Neural progenitor cell (in vitro differentiated cells): Measurements from ENCODE around the gene DVL2. TPM values are rescaled to one million over a fixed set of nuclear protein-coding genes. Genes with fewer than 3 reads are reported as not detected.

Experiments used
- DNase-seq: peaks from one replicate; pipeline ENCODE4 v3.0.0-alpha.2; 2016; ENCODE audit warnings: low spot score
- H2AFZ ChIP-seq: fragments of 200-600 bp; sonication (generic); replicated peaks from 2 replicates; pipeline ENCODE4 v1.6.1; 2016; ENCODE audit warnings: antibody characterized with exemption
- H3F3A ChIP-seq: fragments of 200-600 bp; sonication (generic); 2 replicates; pipeline ENCODE4 v1.6.1; 2016; ENCODE audit warnings: antibody characterized with exemption, low read depth
- H3K27ac ChIP-seq: fragments of 200-600 bp; sonication (generic); 2 replicates; pipeline ENCODE4 v1.5.1; 2016; ENCODE audit warnings: mild to moderate bottlenecking
- H3K27me3 ChIP-seq: fragments of 200-600 bp; sonication (generic); 2 replicates; pipeline ENCODE4 v1.6.1; 2016; ENCODE audit warnings: mild to moderate bottlenecking, moderate library complexity
- H3K36me3 ChIP-seq: fragments of 200-600 bp; sonication (generic); 2 replicates; pipeline ENCODE4 v1.5.1; 2016
- H3K4me1 ChIP-seq: fragments of 200-600 bp; sonication (generic); 2 replicates; pipeline ENCODE4 v1.6.1; 2016; ENCODE audit warnings: mixed run types
- H3K4me2 ChIP-seq: fragments of 200-600 bp; sonication (generic); 2 replicates; pipeline ENCODE4 v1.6.1; 2016
- H3K4me3 ChIP-seq: fragments of 200-600 bp; sonication (generic); 2 replicates; pipeline ENCODE4 v1.5.1; 2016
- H3K79me2 ChIP-seq: fragments of 200-600 bp; sonication (generic); 2 replicates; pipeline ENCODE4 v1.6.1; 2016; ENCODE audit warnings: low read depth
- H3K9ac ChIP-seq: fragments of 200-600 bp; sonication (generic); 2 replicates; pipeline ENCODE4 v1.6.1; 2016
- H3K9me3 ChIP-seq: fragments of 200-600 bp; sonication (generic); 2 replicates; pipeline ENCODE4 v1.5.1; 2016; ENCODE audit warnings: low read depth
- H4K20me1 ChIP-seq: fragments of 200-600 bp; sonication (generic); 2 replicates; pipeline ENCODE4 v1.6.1; 2016; ENCODE audit warnings: low read depth
- H3K27ac Mint-ChIP-seq: 3 replicates; pipeline ENCODE4 v1.8.0; 2021; ENCODE audit warnings: mixed read lengths
- H3K27me3 Mint-ChIP-seq: 2 replicates; pipeline ENCODE4 v1.8.0; 2022; ENCODE audit warnings: low read depth, mild to moderate bottlenecking, inconsistent platforms, moderate library complexity, mixed read lengths; ENCODE audit not compliant: insufficient read depth
- H3K36me3 Mint-ChIP-seq: 3 replicates; pipeline ENCODE4 v1.8.0; 2021; ENCODE audit warnings: mixed read lengths
- H3K4me1 Mint-ChIP-seq: 3 replicates; pipeline ENCODE4 v1.8.0; 2021; ENCODE audit warnings: mixed read lengths
- H3K4me3 Mint-ChIP-seq: 3 replicates; pipeline ENCODE4 v1.8.0; 2021; ENCODE audit warnings: mild to moderate bottlenecking, moderate library complexity, mixed read lengths
- H3K9me3 Mint-ChIP-seq: 3 replicates; pipeline ENCODE4 v1.8.0; 2020; ENCODE audit warnings: mixed read lengths
- EZH2 ChIP-seq: fragments of 200-600 bp; sonication (generic); IDR thresholded peaks from 2 replicates; pipeline ENCODE4 v1.6.1; 2017; ENCODE audit warnings: antibody characterized with exemption, mild to moderate bottlenecking, moderate library complexity
- EZH2phosphoT487 ChIP-seq: fragments of 200-600 bp; sonication (generic); IDR thresholded peaks from 2 replicates; pipeline ENCODE4 v1.6.1; 2017; ENCODE audit warnings: antibody characterized with exemption
- total RNA-seq: library from RNA; depleted of rRNA; stranded (reverse); fragments of >200 nt; gene quantifications from 2 replicates; pipeline ENCODE4 v1.2.3, GENCODE V29; 2015; ENCODE audit warnings: low replicate concordance
- TF ChIP-seq, protein P1 (sequence below): fragments of 200-600 bp; sonication (generic); IDR thresholded peaks from 2 replicates; pipeline ENCODE4 v1.5.1; 2017; ENCODE audit warnings: antibody characterized with exemption, mild to moderate bottlenecking

Gene DVL2
- total RNA-seq, 1 donor from 2014 or later = 43.9 TPM

DNA sequence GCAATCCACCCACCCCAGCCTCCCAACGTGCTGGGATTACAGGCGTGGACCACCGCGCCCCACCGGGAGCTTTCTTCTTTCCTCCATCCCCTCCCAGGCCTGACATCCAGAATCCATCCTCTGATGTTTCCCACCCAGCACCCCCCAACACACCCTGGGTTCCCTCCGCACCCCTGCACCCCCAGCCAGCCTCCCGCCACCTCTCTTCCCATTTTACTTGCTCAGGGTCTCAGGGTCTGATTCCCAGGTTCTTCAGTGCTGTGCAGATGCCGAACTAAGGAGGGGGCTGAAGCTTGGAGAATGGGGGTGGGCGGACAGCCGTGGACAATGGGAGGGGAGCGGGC lies 55.4 kb downstream of the DVL2 start:
- no peak overlapping the region for H3K9ac ChIP-seq
- H3F3A ChIP-seq = peaks cover 27% of the 10 kb centered on the region
- H3K4me2 ChIP-seq = no peak overlapping the region
- no peak overlapping the region for H3K27ac Mint-ChIP-seq
- H3K4me1 Mint-ChIP-seq = peaks cover 24% of the 10 kb centered on the region
- H2AFZ ChIP-seq = no peak overlapping the region
- H3K9me3 ChIP-seq = no peaks in the 10 kb centered on the region
- H3K36me3 Mint-ChIP-seq = no peaks in the 10 kb centered on the region
- no peak for DNase-seq
- peaks cover 8% of the 10 kb centered on the region for H3K4me1 ChIP-seq
- no peaks in the 10 kb centered on the region for H3K79me2 ChIP-seq
- H3K27me3 Mint-ChIP-seq = peaks cover 3% of the 10 kb centered on the region
- H3K4me3 ChIP-seq = no peak overlapping the region
- no peaks in the 10 kb centered on the region for H3K36me3 ChIP-seq
- no peaks in the 10 kb centered on the region for H3K9me3 Mint-ChIP-seq
- H3K4me3 Mint-ChIP-seq = no peak overlapping the region
- TF ChIP-seq EZH2phosphoT487 (no peak), EZH2 (no peak)
- TF ChIP-seq, protein P1, sequence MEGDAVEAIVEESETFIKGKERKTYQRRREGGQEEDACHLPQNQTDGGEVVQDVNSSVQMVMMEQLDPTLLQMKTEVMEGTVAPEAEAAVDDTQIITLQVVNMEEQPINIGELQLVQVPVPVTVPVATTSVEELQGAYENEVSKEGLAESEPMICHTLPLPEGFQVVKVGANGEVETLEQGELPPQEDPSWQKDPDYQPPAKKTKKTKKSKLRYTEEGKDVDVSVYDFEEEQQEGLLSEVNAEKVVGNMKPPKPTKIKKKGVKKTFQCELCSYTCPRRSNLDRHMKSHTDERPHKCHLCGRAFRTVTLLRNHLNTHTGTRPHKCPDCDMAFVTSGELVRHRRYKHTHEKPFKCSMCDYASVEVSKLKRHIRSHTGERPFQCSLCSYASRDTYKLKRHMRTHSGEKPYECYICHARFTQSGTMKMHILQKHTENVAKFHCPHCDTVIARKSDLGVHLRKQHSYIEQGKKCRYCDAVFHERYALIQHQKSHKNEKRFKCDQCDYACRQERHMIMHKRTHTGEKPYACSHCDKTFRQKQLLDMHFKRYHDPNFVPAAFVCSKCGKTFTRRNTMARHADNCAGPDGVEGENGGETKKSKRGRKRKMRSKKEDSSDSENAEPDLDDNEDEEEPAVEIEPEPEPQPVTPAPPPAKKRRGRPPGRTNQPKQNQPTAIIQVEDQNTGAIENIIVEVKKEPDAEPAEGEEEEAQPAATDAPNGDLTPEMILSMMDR = no peak
- no peak overlapping the region for H3K27ac ChIP-seq
- H4K20me1 ChIP-seq = no peaks in the 10 kb centered on the region
- peaks cover 49% of the 10 kb centered on the region for H3K27me3 ChIP-seq

DNA sequence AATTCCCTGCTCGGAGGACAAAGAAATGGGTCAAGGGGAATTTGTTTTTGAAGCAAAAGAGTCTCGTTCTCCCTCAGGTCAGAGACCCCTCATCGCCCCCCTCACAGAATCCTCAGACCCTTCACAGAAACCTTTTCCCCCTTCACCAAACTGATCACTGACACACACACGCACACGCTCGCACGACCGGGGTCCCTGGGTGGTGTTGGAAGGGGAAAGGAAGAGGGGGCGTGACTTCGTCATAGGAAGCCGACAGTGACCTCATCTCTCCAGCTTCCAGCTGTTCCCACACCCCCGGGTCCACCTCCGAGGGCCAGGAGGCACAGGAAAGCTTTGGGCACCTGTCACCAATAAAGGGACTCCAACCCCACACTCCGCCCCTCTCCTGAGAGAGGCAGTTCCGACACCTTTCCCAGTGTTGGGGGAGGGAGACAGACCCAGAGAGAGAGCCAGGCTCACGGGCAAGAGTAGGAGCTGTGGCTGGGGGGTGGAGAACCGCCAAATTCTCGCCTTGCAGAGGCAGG lies 56.3 kb downstream of the DVL2 start:
- H3K36me3 ChIP-seq = no peaks in the 10 kb centered on the region
- peak overlapping the region; percentile 65 for H3K4me3 ChIP-seq
- H3K79me2 ChIP-seq = no peaks in the 10 kb centered on the region
- no peak overlapping the region for H3K9ac ChIP-seq
- Mint-ChIP-seq H3K4me1 (peaks cover 23% of the 10 kb centered on the region), H3K4me3 (no peak overlapping the region), H3K36me3 (peaks cover 3% of the 10 kb centered on the region), H3K27me3 (peaks cover 3% of the 10 kb centered on the region), H3K27ac (peak overlapping the region; percentile 80), H3K9me3 (no peaks in the 10 kb centered on the region)
- no peak overlapping the region for H3K27ac ChIP-seq
- H3K9me3 ChIP-seq = no peaks in the 10 kb centered on the region
- peak overlapping the region; percentile 99 for H2AFZ ChIP-seq
- peaks cover 27% of the 10 kb centered on the region for H3F3A ChIP-seq
- DNase-seq = peak; percentile 51
- peaks cover 11% of the 10 kb centered on the region for H3K4me1 ChIP-seq
- peak overlapping the region; percentile 96 for H3K4me2 ChIP-seq
- TF ChIP-seq EZH2 (no peak), EZH2phosphoT487 (no peak)
- TF ChIP-seq, protein P1 = no peak
- peaks cover 57% of the 10 kb centered on the region for H3K27me3 ChIP-seq
- no peaks in the 10 kb centered on the region for H4K20me1 ChIP-seq

DNA sequence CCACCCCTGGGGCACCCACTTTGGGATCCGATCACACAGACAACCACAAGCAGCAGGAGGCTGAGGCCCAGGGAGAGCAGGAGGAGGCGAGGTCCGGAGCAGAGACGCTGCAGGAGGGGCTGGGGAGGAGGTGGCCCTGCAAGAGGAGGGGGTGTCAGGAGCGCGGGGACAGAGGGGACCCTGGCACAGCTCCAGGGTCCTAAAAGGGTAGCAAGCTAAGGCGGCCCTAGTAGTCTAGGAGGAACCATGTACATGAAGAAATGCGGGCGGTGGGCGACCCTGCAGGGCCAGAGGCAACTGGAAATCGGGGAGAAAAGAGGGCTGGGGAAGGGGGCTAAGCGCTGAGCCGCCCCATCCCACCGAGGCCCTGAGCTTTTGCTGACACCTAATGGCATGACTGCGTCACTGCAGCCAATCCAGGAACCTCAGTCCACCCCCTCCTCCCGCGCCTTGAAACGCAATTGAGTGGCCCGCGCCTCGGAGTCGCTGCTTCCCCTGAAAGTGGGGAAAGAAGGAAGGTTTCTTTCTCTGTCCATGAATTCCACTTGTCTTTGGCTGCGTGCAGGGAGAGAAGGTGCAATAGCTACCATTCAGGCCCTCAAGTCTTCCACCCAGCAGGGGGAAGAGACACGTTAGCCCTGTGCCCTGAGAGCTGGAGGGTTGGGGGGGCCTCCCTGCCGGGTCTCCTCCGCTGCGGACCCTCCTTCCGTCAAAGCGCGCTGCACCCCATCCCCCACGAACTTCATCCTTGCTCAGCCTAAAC lies 56.9 kb downstream of the DVL2 start:
- H3K4me2 ChIP-seq = peak overlapping the region; percentile 96
- Mint-ChIP-seq H3K4me1 (peaks cover 23% of the 10 kb centered on the region), H3K27ac (peak overlapping the region; percentile 80), H3K27me3 (peaks cover 3% of the 10 kb centered on the region), H3K9me3 (no peaks in the 10 kb centered on the region), H3K4me3 (no peak overlapping the region), H3K36me3 (peaks cover 3% of the 10 kb centered on the region)
- H3K79me2 ChIP-seq = no peaks in the 10 kb centered on the region
- peak overlapping the region; percentile 99 for H2AFZ ChIP-seq
- no peak overlapping the region for H3K27ac ChIP-seq
- H3F3A ChIP-seq = peaks cover 27% of the 10 kb centered on the region
- DNase-seq = peak; percentile 92
- H3K36me3 ChIP-seq = no peaks in the 10 kb centered on the region
- H3K4me1 ChIP-seq = peaks cover 11% of the 10 kb centered on the region
- peaks cover 57% of the 10 kb centered on the region for H3K27me3 ChIP-seq
- no peak overlapping the region for H3K9ac ChIP-seq
- TF ChIP-seq EZH2phosphoT487 (no peak), EZH2 (peak; percentile 32)
- TF ChIP-seq, protein P1 = peak; percentile 83
- no peaks in the 10 kb centered on the region for H4K20me1 ChIP-seq
- H3K9me3 ChIP-seq = no peaks in the 10 kb centered on the region
- H3K4me3 ChIP-seq = peak overlapping the region; percentile 65
